ENCODE data around the gene COL6A2. TPM values are rescaled to one million over a fixed set of nuclear protein-coding genes. Genes with fewer than 3 reads are reported as not detected.

Gene COL6A2
- total RNA-seq, 4 donors from 2014 or later: 942 to 1,525 (median 1,202) TPM

DNA sequence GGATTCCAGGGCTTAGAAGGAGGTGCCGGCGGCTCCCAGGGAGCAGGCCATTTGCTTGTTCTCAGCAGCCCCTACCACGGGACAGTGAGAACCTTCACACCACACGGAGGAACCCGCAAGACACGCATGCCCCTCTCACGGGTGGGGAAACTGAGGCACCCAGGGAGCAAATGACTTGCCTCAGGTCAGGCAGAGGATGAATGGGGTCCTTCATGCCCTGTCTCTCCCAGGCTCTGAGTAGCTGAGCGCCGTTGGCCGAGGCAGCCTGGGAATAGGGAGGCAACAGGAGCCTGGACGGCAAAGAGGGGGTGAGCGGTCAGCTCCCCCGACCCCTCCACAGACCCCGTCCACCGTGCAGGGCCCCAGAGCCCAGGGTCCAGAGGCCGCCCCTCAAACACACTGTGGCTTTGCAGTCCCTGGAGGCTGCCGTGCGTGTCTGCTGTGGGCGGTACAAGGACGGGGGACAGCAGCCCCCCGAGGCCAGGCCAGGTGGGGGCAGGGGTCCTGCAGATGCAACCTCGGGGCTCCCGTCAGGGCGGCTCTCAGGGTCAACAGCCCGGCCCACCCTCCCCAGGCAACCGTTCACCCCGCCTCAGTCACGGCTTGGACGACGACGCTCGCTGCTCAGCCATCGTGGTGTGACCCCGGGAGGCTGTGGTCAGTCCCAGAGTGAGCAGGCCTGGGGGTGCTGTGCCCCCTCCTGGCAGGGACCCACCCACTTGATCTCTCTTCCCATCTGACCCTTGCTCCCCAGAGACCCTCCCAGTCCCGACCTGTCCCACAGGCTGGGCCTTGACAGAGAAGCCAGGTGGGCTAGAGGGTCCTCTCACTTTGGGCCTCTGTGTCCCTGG, 15.8 kb upstream of the COL6A2 start:
- TF ChIP-seq CTCF (IDR thresholded peaks at IDR 0.05) (no peak), EP300 (IDR thresholded peaks at IDR 0.05) (no peak), POLR2AphosphoS5 (IDR thresholded peaks at IDR 0.05) (no peak), POLR2A (IDR thresholded peaks at IDR 0.05; ENCODE audit: low read depth) (no peak)
- H3K27me3 ChIP-seq: no peaks in the 10 kb centered on the region
- intact Hi-C loops (cut with DNase I): no loop called here
- H3K4me1 ChIP-seq: peaks cover 22 to 52% (median 44%) of the 10 kb centered on the region in 4 donors
- WGBS: 94% methylated on average over 18 of the region's 35 CpGs
- H3K4me3 ChIP-seq: no peak overlapping the region
- peak overlapping the region in 1 of 4 donors; percentile 40 for H3K27ac ChIP-seq (replicated peaks in 1 of 4)
- H3K9me3 ChIP-seq: no peaks in the 10 kb centered on the region
- no peaks in the 10 kb centered on the region for H3K36me3 ChIP-seq
- peak; percentile 70 for DNase-seq (ENCODE audit: extremely low spot score)

- peak overlapping the region in 1 of 4 donors; percentile 40 for H3K27ac ChIP-seq (replicated peaks in 1 of 4)
- no peak overlapping the region for H3K4me3 ChIP-seq
- no peaks in the 10 kb centered on the region for H3K36me3 ChIP-seq
- no peaks in the 10 kb centered on the region for H3K9me3 ChIP-seq
- no peak for DNase-seq (ENCODE audit: extremely low spot score)
- H3K4me1 ChIP-seq: peaks cover 22 to 52% (median 44%) of the 10 kb centered on the region in 4 donors
- 87% methylated on average over 3 of the region's 5 CpGs for WGBS
- TF ChIP-seq EP300 (IDR thresholded peaks at IDR 0.05) (no peak), POLR2A (IDR thresholded peaks at IDR 0.05; ENCODE audit: low read depth) (no peak), POLR2AphosphoS5 (IDR thresholded peaks at IDR 0.05) (no peak), CTCF (IDR thresholded peaks at IDR 0.05) (no peak)
- H3K27me3 ChIP-seq: no peaks in the 10 kb centered on the region
- intact Hi-C loops (cut with DNase I): no loop called here
These were observed 15.3 kb upstream of the COL6A2 start for GRCh38 chr21:46082713-46082962.

- TF ChIP-seq EP300 (IDR thresholded peaks at IDR 0.05) (no peak), CTCF (IDR thresholded peaks at IDR 0.05) (no peak), POLR2AphosphoS5 (IDR thresholded peaks at IDR 0.05) (no peak), POLR2A (IDR thresholded peaks at IDR 0.05; ENCODE audit: low read depth) (no peak)
- peak; percentile 86 for DNase-seq (ENCODE audit: extremely low spot score)
- Histone ChIP-seq H3K27me3 (no peaks in the 10 kb centered on the region), H3K27ac (replicated peaks in 1 of 4) (peak overlapping the region in 3 of 4 donors; percentile 5 to 40 (median 25)), H3K4me3 (no peak overlapping the region), H3K9me3 (peaks cover 0 to 2% (median 0%) of the 10 kb centered on the region in 4 donors), H3K4me1 (peaks cover 22 to 48% (median 44%) of the 10 kb centered on the region in 4 donors), H3K36me3 (no peaks in the 10 kb centered on the region)
- WGBS: 79% methylated on average over 28 of the region's 35 CpGs
- intact Hi-C loops (cut with DNase I): no loop called here
These were observed 14.7 kb upstream of the COL6A2 start for GRCh38 chr21:46082963-46083790.

DNA sequence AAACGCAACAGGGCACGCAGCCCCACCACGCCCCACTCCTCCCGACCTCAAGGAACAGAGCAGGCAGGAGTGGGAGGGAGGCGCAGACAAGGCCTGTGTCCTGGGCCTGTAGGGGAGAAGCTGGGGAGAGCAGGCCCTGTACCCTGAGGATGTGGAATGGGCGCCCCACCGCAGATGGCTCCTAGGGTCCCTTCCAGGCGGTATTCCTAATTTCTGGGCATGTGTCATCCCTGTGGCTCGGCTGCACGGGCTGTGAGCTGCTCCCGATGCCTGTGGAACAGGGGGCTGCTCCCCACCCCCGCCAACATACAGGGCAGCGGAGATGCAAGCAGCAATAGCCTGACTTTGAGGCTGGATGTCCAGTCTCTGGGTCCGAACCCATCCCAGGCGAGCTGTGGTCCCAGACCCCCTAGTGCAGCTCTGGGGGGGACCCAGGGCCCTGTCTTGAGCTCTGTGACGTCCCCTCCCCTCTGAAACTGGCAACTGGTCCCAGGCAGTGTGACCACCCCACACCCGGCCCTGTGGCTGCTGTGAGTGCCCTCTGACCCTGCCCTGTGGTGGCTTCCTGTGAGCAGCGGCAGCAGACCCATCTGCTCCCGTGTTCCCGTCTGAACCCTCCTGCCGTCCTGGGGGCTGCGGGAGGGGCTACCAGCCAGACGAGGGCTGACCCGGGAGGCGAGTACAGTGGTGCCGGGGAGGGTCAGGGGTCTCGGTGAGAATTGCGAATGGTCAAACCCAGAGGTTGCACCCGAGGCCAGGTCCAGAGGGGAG, 13.9 kb upstream of the COL6A2 start:
- DNase-seq (ENCODE audit: extremely low spot score): peak; percentile 88
- TF ChIP-seq POLR2A (IDR thresholded peaks at IDR 0.05; ENCODE audit: low read depth) (no peak), EP300 (IDR thresholded peaks at IDR 0.05) (no peak), CTCF (IDR thresholded peaks at IDR 0.05) (no peak), POLR2AphosphoS5 (IDR thresholded peaks at IDR 0.05) (no peak)
- WGBS: 86% methylated on average over 15 of the region's 29 CpGs
- intact Hi-C loops (cut with DNase I): no loop called here
- peak overlapping the region in 2 of 4 donors; percentile 5 to 25 for H3K27ac ChIP-seq (replicated peaks in 1 of 4)
- H3K9me3 ChIP-seq: peaks cover 0 to 4% (median 0%) of the 10 kb centered on the region in 4 donors
- H3K27me3 ChIP-seq: no peaks in the 10 kb centered on the region
- no peak overlapping the region for H3K4me3 ChIP-seq
- H3K36me3 ChIP-seq: no peaks in the 10 kb centered on the region
- H3K4me1 ChIP-seq: peaks cover 19 to 40% (median 37%) of the 10 kb centered on the region in 4 donors

Data from esophagus muscularis mucosa (tissue), 4 donors.